Measurements from ENCODE around the gene DCC. TPM values are rescaled to one million over a fixed set of nuclear protein-coding genes. Genes with fewer than 3 reads are reported as not detected.

DCC gene
- total RNA-seq, 3 donors from 2014 or later (not counting 1 experiment from before 2014, with no cell fraction given): not detected

GRCh38 chr18:53541924-53542323 lies 1201.9 kb downstream of the DCC start:
- Mint-ChIP-seq H3K36me3 (no peaks in the 10 kb centered on the region), H3K4me3 (no peak overlapping the region), H3K9me3 (peaks cover 17 to 25% of the 10 kb centered on the region in 2 donors), H3K4me1 (no peaks in the 10 kb centered on the region), H3K27me3 (ENCODE audit: low read depth in 2 of 2) (no peaks in the 10 kb centered on the region), H3K27ac (no peak overlapping the region)
- Histone ChIP-seq H3K4me1 (ENCODE audit: control insufficient read depth, insufficient read depth, low read length) (no peaks in the 10 kb centered on the region), H3K27ac (ENCODE audit: low read length) (no peak overlapping the region), H3K36me3 (ENCODE audit: control insufficient read depth, insufficient read depth, low read length) (no peaks in the 10 kb centered on the region), H3K9me3 (ENCODE audit: control insufficient read depth, insufficient read depth, low read length) (no peaks in the 10 kb centered on the region), H3K4me3 (ENCODE audit: low read length) (no peak overlapping the region), H3K27me3 (ENCODE audit: control insufficient read depth, insufficient read depth, low read length) (no peaks in the 10 kb centered on the region)
- 33% methylated on average over 1 of the region's 1 CpG for WGBS (ENCODE audit: insufficient coverage)
- intact Hi-C loops (cut with micrococcal nuclease): no loop called here
- no peak for TF ChIP-seq CTCF (IDR thresholded peaks at IDR 0.05)
- ATAC-seq (no peak), DNase-seq (no peak)

GRCh38 chr18:53543711-53544110 lies 1203.7 kb downstream of the DCC start:
- H3K27ac Mint-ChIP-seq: no peak overlapping the region
- H3K4me3 Mint-ChIP-seq: no peak overlapping the region
- no peak overlapping the region for H3K27ac ChIP-seq (ENCODE audit: low read length)
- no peaks in the 10 kb centered on the region for H3K4me1 ChIP-seq (ENCODE audit: control insufficient read depth, insufficient read depth, low read length)
- no peak overlapping the region for H3K4me3 ChIP-seq (ENCODE audit: low read length)
- no peaks in the 10 kb centered on the region for H3K27me3 ChIP-seq (ENCODE audit: control insufficient read depth, insufficient read depth, low read length)
- H3K36me3 Mint-ChIP-seq: no peaks in the 10 kb centered on the region
- no peaks in the 10 kb centered on the region for H3K9me3 ChIP-seq (ENCODE audit: control insufficient read depth, insufficient read depth, low read length)
- DNase-seq (no peak), ATAC-seq (no peak)
- no peak for TF ChIP-seq CTCF (IDR thresholded peaks at IDR 0.05)
- H3K27me3 Mint-ChIP-seq (ENCODE audit: low read depth in 2 of 2): no peaks in the 10 kb centered on the region
- H3K36me3 ChIP-seq (ENCODE audit: control insufficient read depth, insufficient read depth, low read length): no peaks in the 10 kb centered on the region
- intact Hi-C loops (cut with micrococcal nuclease): no loop called here
- H3K9me3 Mint-ChIP-seq: peaks cover 17 to 22% of the 10 kb centered on the region in 2 donors
- H3K4me1 Mint-ChIP-seq: no peaks in the 10 kb centered on the region

GRCh38 chr18:53544917-53545316 lies 1204.9 kb downstream of the DCC start:
- Histone ChIP-seq H3K4me1 (ENCODE audit: control insufficient read depth, insufficient read depth, low read length) (no peaks in the 10 kb centered on the region), H3K27me3 (ENCODE audit: control insufficient read depth, insufficient read depth, low read length) (no peaks in the 10 kb centered on the region), H3K27ac (ENCODE audit: low read length) (no peak overlapping the region), H3K36me3 (ENCODE audit: control insufficient read depth, insufficient read depth, low read length) (no peaks in the 10 kb centered on the region), H3K9me3 (ENCODE audit: control insufficient read depth, insufficient read depth, low read length) (no peaks in the 10 kb centered on the region), H3K4me3 (ENCODE audit: low read length) (no peak overlapping the region)
- no peak for DNase-seq
- no peaks in the 10 kb centered on the region for H3K36me3 Mint-ChIP-seq
- H3K9me3 Mint-ChIP-seq: peaks cover 17 to 22% of the 10 kb centered on the region in 2 donors
- ATAC-seq: no peak
- H3K27me3 Mint-ChIP-seq (ENCODE audit: low read depth in 2 of 2): no peaks in the 10 kb centered on the region
- intact Hi-C loops (cut with micrococcal nuclease): no loop called here
- H3K27ac Mint-ChIP-seq: no peak overlapping the region
- no peaks in the 10 kb centered on the region for H3K4me1 Mint-ChIP-seq
- TF ChIP-seq CTCF (IDR thresholded peaks at IDR 0.05): no peak
- no peak overlapping the region for H3K4me3 Mint-ChIP-seq
- WGBS (ENCODE audit: insufficient coverage): 40% methylated on average over 3 of the region's 3 CpGs

GRCh38 chr18:53551868-53552426 lies 1212.0 kb downstream of the DCC start:
- peaks cover 6 to 12% of the 10 kb centered on the region in 2 donors for H3K9me3 Mint-ChIP-seq
- H3K4me3 Mint-ChIP-seq: no peak overlapping the region
- no peak for ATAC-seq

More at GRCh38 chr18:53551868-53552426, 1212.0 kb downstream of the DCC start:
- Histone ChIP-seq H3K27me3 (ENCODE audit: control insufficient read depth, insufficient read depth, low read length) (no peaks in the 10 kb centered on the region), H3K9me3 (ENCODE audit: control insufficient read depth, insufficient read depth, low read length) (peaks cover 3% of the 10 kb centered on the region), H3K36me3 (ENCODE audit: control insufficient read depth, insufficient read depth, low read length) (no peaks in the 10 kb centered on the region), H3K4me3 (ENCODE audit: low read length) (no peak overlapping the region), H3K4me1 (ENCODE audit: control insufficient read depth, insufficient read depth, low read length) (no peaks in the 10 kb centered on the region), H3K27ac (ENCODE audit: low read length) (no peak overlapping the region)
- intact Hi-C loops (cut with micrococcal nuclease): no loop called here
- Mint-ChIP-seq H3K36me3 (no peaks in the 10 kb centered on the region), H3K4me1 (no peaks in the 10 kb centered on the region), H3K27ac (no peak overlapping the region), H3K27me3 (ENCODE audit: low read depth in 2 of 2) (no peaks in the 10 kb centered on the region)
- TF ChIP-seq CTCF (IDR thresholded peaks at IDR 0.05): no peak
- WGBS (ENCODE audit: insufficient coverage): 77% methylated on average over 8 of the region's 8 CpGs
- DNase-seq: no peak
